Gastroesophageal sphincter (tissue), 4 donors: ENCODE measurements around the gene SLC39A11. TPM values are rescaled to one million over a fixed set of nuclear protein-coding genes. Genes with fewer than 3 reads are reported as not detected.

Experiments used
- ATAC-seq: fragments of 150-250 bp; one replicate; pipeline ENCODE4 v1.9.1; 2016; ENCODE audit warnings: mild to moderate bottlenecking, moderate library complexity
- H3K27ac ChIP-seq, 4 donors: fragments of 200-600 bp; sonication (generic) in 3 of 4; 1 replicate in 3 of 4; 2 replicates in 1 of 4; pipeline ENCODE4 v1.5.1; 2016 to 2019
- H3K27me3 ChIP-seq: fragments of 200-600 bp; sonication (generic); one replicate; pipeline ENCODE4 v1.5.1; 2019
- H3K36me3 ChIP-seq, 2 donors: fragments of 200-600 bp; sonication (generic); one replicate each; pipeline ENCODE4 v1.5.1; 2019; ENCODE audit warnings: control low read depth in 1 of 2
- H3K4me1 ChIP-seq, 3 donors: fragments of 200-600 bp; sonication (generic); 1 replicate in 2 of 3; 2 replicates in 1 of 3; pipeline ENCODE4 v1.5.1; 2016 to 2019; ENCODE audit warnings: control low read depth in 2 of 3
- H3K4me3 ChIP-seq, 2 donors: fragments of 200-600 bp; sonication (generic); one replicate each; pipeline ENCODE4 v1.5.1; 2019; ENCODE audit warnings: mild to moderate bottlenecking in 1 of 2, moderate library complexity in 1 of 2
- H3K9me3 ChIP-seq, 3 donors: fragments of 200-600 bp; sonication (generic); one replicate each; pipeline ENCODE4 v1.5.1; 2017 to 2019; ENCODE audit warnings: control low read depth in 2 of 3
- EP300 ChIP-seq: sonication (generic); formaldehyde crosslinking; IDR thresholded peaks from one replicate; pipeline ENCODE4 v1.6.1; 2017; ENCODE audit warnings: antibody characterized with exemption, mild to moderate bottlenecking
- POLR2A ChIP-seq, 2 donors: fragments of 450-650 bp; IDR thresholded peaks; one replicate each; pipeline ENCODE4 v1.6.1; 2017; ENCODE audit warnings: antibody characterized with exemption in 2 of 2, mild to moderate bottlenecking in 2 of 2, moderate library complexity in 1 of 2
- POLR2AphosphoS5 ChIP-seq: sonication (generic); formaldehyde crosslinking; IDR thresholded peaks from one replicate; pipeline ENCODE4 v1.6.1; 2017; ENCODE audit warnings: antibody characterized with exemption
- WGBS, 2 donors: methylation state at CpG; one replicate each; pipeline ENCODE4 v1.1.5; 2018; ENCODE audit warnings: low coverage in 1 of 2; 5-methylcytosine and 5-hydroxymethylcytosine counted together
- total RNA-seq, 4 donors: library from RNA; depleted of rRNA; stranded (reverse); fragments of >200 nt; gene quantifications; one replicate each; pipeline ENCODE4 v1.1.0, GENCODE V29; 2016
- TF ChIP-seq, protein P1 (sequence below), 4 experiments: fragments of 200-600 bp in 2 of 4; fragments of 450-650 bp in 2 of 4; sonication (generic) in 1 of 4; IDR thresholded peaks; one replicate each; pipeline ENCODE4 v1.5.1; 2017 to 2019; ENCODE audit warnings: antibody characterized with exemption in 4 of 4, mild to moderate bottlenecking in 2 of 4, moderate library complexity in 2 of 4

SLC39A11 gene
- total RNA-seq, 4 donors from 2014 or later = 11.6 to 16.8 (median 14.5) TPM

DNA sequence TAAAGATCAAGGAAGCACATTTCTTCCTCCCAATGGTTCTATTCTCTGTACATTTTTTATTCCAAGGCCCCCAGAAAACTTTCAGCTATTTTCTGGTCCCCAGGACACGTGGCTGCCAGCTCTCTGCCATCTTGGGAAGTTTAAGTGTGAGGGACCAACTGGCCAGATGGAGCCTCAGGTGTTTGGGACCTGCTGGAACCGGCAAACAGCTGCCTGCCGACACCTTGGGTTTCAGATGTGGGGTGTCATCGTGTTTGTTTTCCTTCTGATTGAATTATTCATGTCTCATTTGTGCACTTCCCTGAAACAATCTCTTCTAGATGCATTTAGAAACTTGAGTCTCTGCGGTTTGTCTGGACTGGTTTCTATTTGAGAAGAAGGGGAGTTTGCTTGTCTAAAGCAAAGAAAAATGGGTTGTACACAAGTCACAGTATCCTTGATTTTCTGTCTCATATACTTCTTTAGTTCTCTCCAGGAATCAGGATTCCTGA lies 386.5 kb downstream of the SLC39A11 start:
- Histone ChIP-seq H3K4me1 (no peaks in the 10 kb centered on the region), H3K4me3 (no peak overlapping the region), H3K9me3 (peaks cover 0 to 26% (median 0%) of the 10 kb centered on the region in 3 donors), H3K36me3 (peaks cover 0 to 3% of the 10 kb centered on the region in 2 donors), H3K27ac (no peak overlapping the region), H3K27me3 (no peaks in the 10 kb centered on the region)
- ATAC-seq = no peak
- WGBS, 2 donors = 64 to 77% methylated on average over 5 of the region's 5 CpGs
- TF ChIP-seq POLR2A (IDR thresholded peaks at IDR 0.05) (no peak), EP300 (no peak)

DNA sequence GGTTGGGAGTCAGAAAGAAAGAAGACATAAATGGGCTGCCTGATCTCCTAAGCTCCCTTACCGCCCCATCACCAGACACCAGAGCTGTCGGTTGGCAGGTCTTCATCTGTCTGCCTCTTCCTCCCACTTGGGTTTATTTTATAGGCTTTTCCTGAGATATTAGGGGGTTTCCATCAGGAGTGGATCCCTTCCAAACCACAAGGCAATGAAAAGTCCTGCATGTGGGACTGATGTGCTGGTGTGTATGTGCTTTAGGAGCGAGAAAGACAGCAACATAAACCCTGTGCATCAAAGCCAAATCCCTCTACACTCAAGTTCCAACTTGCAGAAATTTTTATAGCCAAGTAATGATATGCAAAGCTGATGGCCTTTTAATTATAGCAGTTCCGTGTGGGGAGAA lies 389.5 kb downstream of the SLC39A11 start:
- H3K4me1 ChIP-seq = no peaks in the 10 kb centered on the region
- no peak for ATAC-seq
- H3K9me3 ChIP-seq = peaks cover 0 to 9% (median 0%) of the 10 kb centered on the region in 3 donors
- WGBS, 2 donors = 48 to 72% methylated on average over 4 of the region's 4 CpGs
- H3K36me3 ChIP-seq = no peaks in the 10 kb centered on the region
- H3K27ac ChIP-seq = no peak overlapping the region
- H3K4me3 ChIP-seq = no peak overlapping the region
- TF ChIP-seq EP300 (no peak), POLR2AphosphoS5 (no peak)
- no peaks in the 10 kb centered on the region for H3K27me3 ChIP-seq

DNA sequence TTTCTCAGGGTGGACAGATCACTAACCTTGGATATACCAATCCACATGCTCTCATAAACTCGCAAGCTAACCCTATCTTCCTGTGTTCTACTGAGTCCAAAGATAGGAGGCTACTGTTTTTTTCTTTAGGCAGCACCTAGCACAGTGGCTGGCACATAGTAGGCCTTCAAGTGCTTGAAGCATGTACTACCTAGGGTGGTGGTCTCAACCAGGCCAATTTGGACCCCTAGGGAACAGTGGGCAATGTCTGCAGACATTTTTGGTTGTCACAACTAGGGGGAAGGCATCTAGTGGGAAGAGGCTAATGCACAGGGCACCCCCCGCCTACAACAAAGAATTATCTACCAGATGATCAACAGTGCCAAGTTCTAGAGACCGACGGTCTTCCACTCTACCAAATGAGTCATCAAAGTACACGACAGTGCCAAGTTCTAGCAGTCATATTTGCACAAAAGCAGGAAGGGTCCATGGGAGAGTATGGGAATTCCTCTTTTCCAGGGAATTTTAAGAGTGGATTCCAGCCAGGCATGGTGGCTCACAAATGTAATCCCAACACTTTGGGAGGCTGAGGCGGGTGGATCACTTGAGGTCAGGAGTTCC lies 390.3 kb downstream of the SLC39A11 start:
- WGBS, 2 donors = 41 to 59% methylated on average over 3 to 6 of the region's 6 CpGs
- H3K4me1 ChIP-seq = no peaks in the 10 kb centered on the region
- no peak overlapping the region for H3K27ac ChIP-seq
- TF ChIP-seq POLR2AphosphoS5 (no peak), POLR2A (IDR thresholded peaks at IDR 0.05) (no peak), EP300 (no peak)
- TF ChIP-seq, protein P1, sequence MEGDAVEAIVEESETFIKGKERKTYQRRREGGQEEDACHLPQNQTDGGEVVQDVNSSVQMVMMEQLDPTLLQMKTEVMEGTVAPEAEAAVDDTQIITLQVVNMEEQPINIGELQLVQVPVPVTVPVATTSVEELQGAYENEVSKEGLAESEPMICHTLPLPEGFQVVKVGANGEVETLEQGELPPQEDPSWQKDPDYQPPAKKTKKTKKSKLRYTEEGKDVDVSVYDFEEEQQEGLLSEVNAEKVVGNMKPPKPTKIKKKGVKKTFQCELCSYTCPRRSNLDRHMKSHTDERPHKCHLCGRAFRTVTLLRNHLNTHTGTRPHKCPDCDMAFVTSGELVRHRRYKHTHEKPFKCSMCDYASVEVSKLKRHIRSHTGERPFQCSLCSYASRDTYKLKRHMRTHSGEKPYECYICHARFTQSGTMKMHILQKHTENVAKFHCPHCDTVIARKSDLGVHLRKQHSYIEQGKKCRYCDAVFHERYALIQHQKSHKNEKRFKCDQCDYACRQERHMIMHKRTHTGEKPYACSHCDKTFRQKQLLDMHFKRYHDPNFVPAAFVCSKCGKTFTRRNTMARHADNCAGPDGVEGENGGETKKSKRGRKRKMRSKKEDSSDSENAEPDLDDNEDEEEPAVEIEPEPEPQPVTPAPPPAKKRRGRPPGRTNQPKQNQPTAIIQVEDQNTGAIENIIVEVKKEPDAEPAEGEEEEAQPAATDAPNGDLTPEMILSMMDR (IDR thresholded peaks at IDR 0.05) = no peak
- no peaks in the 10 kb centered on the region for H3K27me3 ChIP-seq
- no peak for ATAC-seq
- peaks cover 0 to 2% (median 0%) of the 10 kb centered on the region in 3 donors for H3K9me3 ChIP-seq
- H3K4me3 ChIP-seq = no peak overlapping the region
- H3K36me3 ChIP-seq = no peaks in the 10 kb centered on the region

DNA sequence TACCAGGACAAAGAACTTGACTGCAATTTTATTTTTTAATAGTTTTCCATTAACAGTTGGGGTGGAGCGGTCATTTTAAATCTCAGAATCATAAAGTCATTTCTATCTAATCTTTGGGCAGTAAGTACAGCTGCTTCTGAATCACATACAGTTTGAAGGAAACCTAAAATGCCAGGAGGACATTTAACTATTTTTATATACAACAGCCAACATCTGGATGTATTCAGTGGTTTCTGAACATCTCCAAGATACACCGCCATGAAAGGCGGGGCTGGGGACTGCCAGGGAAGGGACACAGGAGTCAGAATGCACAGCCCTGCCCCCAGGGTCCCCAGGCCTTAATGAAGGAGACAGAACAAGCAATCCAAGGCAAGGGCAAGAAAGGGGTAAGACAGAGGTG lies 392.3 kb downstream of the SLC39A11 start:
- Histone ChIP-seq H3K27me3 (no peaks in the 10 kb centered on the region), H3K27ac (no peak overlapping the region), H3K9me3 (no peaks in the 10 kb centered on the region), H3K4me3 (no peak overlapping the region), H3K36me3 (peaks cover 0 to 5% of the 10 kb centered on the region in 2 donors), H3K4me1 (no peaks in the 10 kb centered on the region)
- WGBS, 2 donors = 75 to 100% methylated on average over 1 to 2 of the region's 3 CpGs
- TF ChIP-seq POLR2AphosphoS5 (no peak), POLR2A (IDR thresholded peaks at IDR 0.05) (no peak), EP300 (no peak)
- TF ChIP-seq, protein P1 (IDR thresholded peaks at IDR 0.05) = no peak
- ATAC-seq = no peak

DNA sequence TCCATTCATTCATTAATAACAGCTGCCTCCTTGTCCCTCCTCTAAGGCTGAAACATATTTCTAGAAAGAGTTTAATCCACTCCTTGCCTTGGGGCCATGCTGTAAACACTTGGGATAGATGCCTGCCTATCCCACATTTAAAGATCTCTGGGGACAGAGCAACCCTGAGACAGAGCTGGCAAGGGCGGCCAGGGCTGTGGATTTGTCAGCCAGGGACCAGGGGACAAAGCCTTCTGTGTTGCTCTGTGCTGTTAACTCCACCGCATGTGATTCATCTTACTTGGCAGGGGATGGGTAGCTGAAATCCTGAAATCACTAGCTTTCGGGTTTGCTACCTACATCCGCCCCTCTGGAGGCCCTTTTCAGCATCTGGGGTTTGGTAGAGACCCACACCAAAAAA lies 392.9 kb downstream of the SLC39A11 start:
- H3K4me1 ChIP-seq = no peaks in the 10 kb centered on the region
- TF ChIP-seq POLR2A (IDR thresholded peaks at IDR 0.05) (no peak), EP300 (no peak), POLR2AphosphoS5 (no peak)
- TF ChIP-seq, protein P1 (IDR thresholded peaks at IDR 0.05) = no peak
- H3K27ac ChIP-seq = no peak overlapping the region
- no peak for ATAC-seq
- no peaks in the 10 kb centered on the region for H3K27me3 ChIP-seq
- peaks cover 0 to 5% of the 10 kb centered on the region in 2 donors for H3K36me3 ChIP-seq
- WGBS, 2 donors = 68% methylated on average over 3 of the region's 4 CpGs; no CpG with 5 or more reads in 1 of the 2 donors
- no peaks in the 10 kb centered on the region for H3K9me3 ChIP-seq
- H3K4me3 ChIP-seq = no peak overlapping the region

DNA sequence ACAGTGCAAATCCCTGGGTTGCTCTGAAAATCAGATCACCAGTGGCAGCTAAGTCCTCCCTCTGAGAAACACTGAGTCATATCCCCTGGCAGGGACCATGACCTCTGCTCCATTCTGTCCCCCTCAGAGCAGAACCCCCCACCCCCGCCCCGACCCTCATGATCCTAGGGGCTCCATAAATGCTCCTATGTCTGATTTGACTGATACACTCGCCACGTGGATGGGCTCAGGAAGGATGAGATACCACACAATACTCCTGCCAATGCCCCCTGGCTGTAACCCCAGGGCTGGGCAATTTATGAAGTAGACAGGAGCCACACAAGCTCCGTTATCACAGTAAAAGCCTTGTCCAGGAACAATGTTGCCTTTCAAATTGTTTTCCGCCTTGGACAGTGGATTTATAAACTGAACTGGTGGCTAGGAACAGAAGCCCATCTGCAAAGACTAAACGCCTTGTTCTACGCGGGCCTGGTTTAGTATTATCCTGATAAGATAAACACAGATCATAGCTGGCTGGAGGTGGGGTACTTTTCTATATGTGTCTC lies 394.8 kb downstream of the SLC39A11 start:
- 67 to 80% methylated on average over 3 to 7 of the region's 9 CpGs for WGBS, 2 donors
- H3K27ac ChIP-seq = no peak overlapping the region
- peaks cover 0 to 5% of the 10 kb centered on the region in 2 donors for H3K36me3 ChIP-seq
- H3K4me1 ChIP-seq = no peaks in the 10 kb centered on the region
- ATAC-seq = no peak
- no peaks in the 10 kb centered on the region for H3K9me3 ChIP-seq
- H3K4me3 ChIP-seq = no peak overlapping the region
- TF ChIP-seq POLR2A (IDR thresholded peaks at IDR 0.05) (no peak), POLR2AphosphoS5 (no peak), EP300 (no peak)
- TF ChIP-seq, protein P1 (IDR thresholded peaks at IDR 0.05) = no peak
- no peaks in the 10 kb centered on the region for H3K27me3 ChIP-seq
